GM23338 (cell line): ENCODE results near the gene UXS1. TPM values are rescaled to one million over a fixed set of nuclear protein-coding genes. Genes with fewer than 3 reads are reported as not detected.

ENCODE experiments used
- CREB1 ChIP-seq: fragments of 250-450 bp; sonication (Bioruptor Pico); IDR thresholded peaks from 2 replicates; pipeline ENCODE4 v1.5.0; 2020; ENCODE audit warnings: low read depth, mild to moderate bottlenecking, moderate library complexity
- ETS1 ChIP-seq: IDR thresholded peaks from 2 replicates; pipeline ENCODE4 v1.6.1; 2016; ENCODE audit warnings: antibody characterized with exemption
- EZH2 ChIP-seq: fragments of 200-600 bp; sonication (generic); IDR thresholded peaks from one replicate; pipeline ENCODE4 v1.8.0; 2017; ENCODE audit warnings: antibody characterized with exemption, mild to moderate bottlenecking, low read depth; ENCODE audit not compliant: unreplicated experiment
- EZH2phosphoT487 ChIP-seq: fragments of 200-600 bp; sonication (generic); IDR thresholded peaks from one replicate; pipeline ENCODE4 v1.8.1; 2018; ENCODE audit warnings: antibody characterized with exemption; ENCODE audit not compliant: unreplicated experiment
- JUNB ChIP-seq: IDR thresholded peaks from one replicate; pipeline ENCODE4 v1.6.1; 2016; ENCODE audit warnings: antibody characterized with exemption; ENCODE audit not compliant: unreplicated experiment
- NANOG ChIP-seq: IDR thresholded peaks from 2 replicates; pipeline ENCODE4 v1.6.1; 2016; ENCODE audit warnings: antibody characterized with exemption, borderline replicate concordance
- POLR2AphosphoS5 ChIP-seq: IDR thresholded peaks from 2 replicates; pipeline ENCODE4 v1.6.1; 2016; ENCODE audit warnings: antibody characterized with exemption, low read depth
- REST ChIP-seq: IDR thresholded peaks from one replicate; pipeline ENCODE4 v1.6.1; 2018; ENCODE audit warnings: antibody characterized with exemption; ENCODE audit not compliant: unreplicated experiment
- ZNF114 ChIP-seq: fragments of 250-450 bp; sonication (Bioruptor Pico); IDR thresholded peaks from 2 replicates; pipeline ENCODE4 v1.5.0; 2020; ENCODE audit warnings: mild to moderate bottlenecking, moderate library complexity
- polyA plus RNA-seq: library from polyadenylated mRNA; unstranded; fragments of >200 nt; fragmentation: Nextera tagmentation; extraction: Ambion mirVana; gene quantifications from 2 replicates; pipeline ENCODE4 v1.2.1, GENCODE V29; 2016
- total RNA-seq: library from RNA; depleted of rRNA; stranded (reverse); fragments of >200 nt; shearing (Covaris generic); gene quantifications from 2 replicates; pipeline ENCODE4 v1.2.3, GENCODE V29; 2014
- TF ChIP-seq, protein P1 (sequence below): fragments of 250-450 bp; sonication (Bioruptor Pico); IDR thresholded peaks from 2 replicates; pipeline ENCODE4 v1.5.0; 2020; ENCODE audit warnings: mild to moderate bottlenecking, moderate library complexity
- TF ChIP-seq, protein P2 (sequence below), 2 experiments: fragments of 200-600 bp in 1 of 2; sonication (generic) in 1 of 2; conservative IDR thresholded peaks; 2 replicates each; pipeline versions ENCODE4 v1.5.1 to v1.6.1; 2016 to 2017; ENCODE audit warnings: antibody characterized with exemption in 2 of 2, low read depth in 2 of 2, mild to moderate bottlenecking in 2 of 2, moderate library complexity in 1 of 2

Gene UXS1
- total and polyA plus RNA-seq, 2 experiments from 2014 or later, result 48.7 to 131 TPM

GRCh38 chr2:106065983-106066820 is 127.9 kb downstream of the UXS1 start (continued):
- TF ChIP-seq, protein P1, sequence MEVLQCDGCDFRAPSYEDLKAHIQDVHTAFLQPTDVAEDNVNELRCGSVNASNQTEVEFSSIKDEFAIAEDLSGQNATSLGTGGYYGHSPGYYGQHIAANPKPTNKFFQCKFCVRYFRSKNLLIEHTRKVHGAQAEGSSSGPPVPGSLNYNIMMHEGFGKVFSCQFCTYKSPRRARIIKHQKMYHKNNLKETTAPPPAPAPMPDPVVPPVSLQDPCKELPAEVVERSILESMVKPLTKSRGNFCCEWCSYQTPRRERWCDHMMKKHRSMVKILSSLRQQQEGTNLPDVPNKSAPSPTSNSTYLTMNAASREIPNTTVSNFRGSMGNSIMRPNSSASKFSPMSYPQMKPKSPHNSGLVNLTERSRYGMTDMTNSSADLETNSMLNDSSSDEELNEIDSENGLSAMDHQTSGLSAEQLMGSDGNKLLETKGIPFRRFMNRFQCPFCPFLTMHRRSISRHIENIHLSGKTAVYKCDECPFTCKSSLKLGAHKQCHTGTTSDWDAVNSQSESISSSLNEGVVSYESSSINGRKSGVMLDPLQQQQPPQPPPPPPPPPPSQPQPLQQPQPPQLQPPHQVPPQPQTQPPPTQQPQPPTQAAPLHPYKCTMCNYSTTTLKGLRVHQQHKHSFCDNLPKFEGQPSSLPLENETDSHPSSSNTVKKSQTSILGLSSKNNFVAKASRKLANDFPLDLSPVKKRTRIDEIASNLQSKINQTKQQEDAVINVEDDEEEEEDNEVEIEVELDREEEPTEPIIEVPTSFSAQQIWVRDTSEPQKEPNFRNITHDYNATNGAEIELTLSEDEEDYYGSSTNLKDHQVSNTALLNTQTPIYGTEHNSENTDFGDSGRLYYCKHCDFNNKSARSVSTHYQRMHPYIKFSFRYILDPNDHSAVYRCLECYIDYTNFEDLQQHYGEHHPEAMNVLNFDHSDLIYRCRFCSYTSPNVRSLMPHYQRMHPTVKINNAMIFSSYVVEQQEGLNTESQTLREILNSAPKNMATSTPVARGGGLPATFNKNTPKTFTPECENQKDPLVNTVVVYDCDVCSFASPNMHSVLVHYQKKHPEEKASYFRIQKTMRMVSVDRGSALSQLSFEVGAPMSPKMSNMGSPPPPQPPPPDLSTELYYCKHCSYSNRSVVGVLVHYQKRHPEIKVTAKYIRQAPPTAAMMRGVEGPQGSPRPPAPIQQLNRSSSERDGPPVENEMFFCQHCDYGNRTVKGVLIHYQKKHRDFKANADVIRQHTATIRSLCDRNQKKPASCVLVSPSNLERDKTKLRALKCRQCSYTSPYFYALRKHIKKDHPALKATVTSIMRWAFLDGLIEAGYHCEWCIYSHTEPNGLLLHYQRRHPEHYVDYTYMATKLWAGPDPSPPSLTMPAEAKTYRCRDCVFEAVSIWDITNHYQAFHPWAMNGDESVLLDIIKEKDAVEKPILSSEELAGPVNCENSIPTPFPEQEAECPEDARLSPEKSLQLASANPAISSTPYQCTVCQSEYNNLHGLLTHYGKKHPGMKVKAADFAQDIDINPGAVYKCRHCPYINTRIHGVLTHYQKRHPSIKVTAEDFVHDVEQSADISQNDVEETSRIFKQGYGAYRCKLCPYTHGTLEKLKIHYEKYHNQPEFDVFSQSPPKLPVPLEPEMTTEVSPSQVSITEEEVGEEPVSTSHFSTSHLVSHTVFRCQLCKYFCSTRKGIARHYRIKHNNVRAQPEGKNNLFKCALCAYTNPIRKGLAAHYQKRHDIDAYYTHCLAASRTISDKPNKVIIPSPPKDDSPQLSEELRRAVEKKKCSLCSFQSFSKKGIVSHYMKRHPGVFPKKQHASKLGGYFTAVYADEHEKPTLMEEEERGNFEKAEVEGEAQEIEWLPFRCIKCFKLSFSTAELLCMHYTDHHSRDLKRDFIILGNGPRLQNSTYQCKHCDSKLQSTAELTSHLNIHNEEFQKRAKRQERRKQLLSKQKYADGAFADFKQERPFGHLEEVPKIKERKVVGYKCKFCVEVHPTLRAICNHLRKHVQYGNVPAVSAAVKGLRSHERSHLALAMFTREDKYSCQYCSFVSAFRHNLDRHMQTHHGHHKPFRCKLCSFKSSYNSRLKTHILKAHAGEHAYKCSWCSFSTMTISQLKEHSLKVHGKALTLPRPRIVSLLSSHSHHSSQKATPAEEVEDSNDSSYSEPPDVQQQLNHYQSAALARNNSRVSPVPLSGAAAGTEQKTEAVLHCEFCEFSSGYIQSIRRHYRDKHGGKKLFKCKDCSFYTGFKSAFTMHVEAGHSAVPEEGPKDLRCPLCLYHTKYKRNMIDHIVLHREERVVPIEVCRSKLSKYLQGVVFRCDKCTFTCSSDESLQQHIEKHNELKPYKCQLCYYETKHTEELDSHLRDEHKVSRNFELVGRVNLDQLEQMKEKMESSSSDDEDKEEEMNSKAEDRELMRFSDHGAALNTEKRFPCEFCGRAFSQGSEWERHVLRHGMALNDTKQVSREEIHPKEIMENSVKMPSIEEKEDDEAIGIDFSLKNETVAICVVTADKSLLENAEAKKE (CRISPR knock-in tag), result no peak
- TF ChIP-seq EZH2 (no peak), REST (no peak), EZH2phosphoT487 (no peak), NANOG (no peak), ZNF114 (CRISPR knock-in tag) (no peak), ETS1 (no peak), CREB1 (CRISPR knock-in tag) (no peak), JUNB (no peak), POLR2AphosphoS5 (no peak)
- TF ChIP-seq, protein P2, sequence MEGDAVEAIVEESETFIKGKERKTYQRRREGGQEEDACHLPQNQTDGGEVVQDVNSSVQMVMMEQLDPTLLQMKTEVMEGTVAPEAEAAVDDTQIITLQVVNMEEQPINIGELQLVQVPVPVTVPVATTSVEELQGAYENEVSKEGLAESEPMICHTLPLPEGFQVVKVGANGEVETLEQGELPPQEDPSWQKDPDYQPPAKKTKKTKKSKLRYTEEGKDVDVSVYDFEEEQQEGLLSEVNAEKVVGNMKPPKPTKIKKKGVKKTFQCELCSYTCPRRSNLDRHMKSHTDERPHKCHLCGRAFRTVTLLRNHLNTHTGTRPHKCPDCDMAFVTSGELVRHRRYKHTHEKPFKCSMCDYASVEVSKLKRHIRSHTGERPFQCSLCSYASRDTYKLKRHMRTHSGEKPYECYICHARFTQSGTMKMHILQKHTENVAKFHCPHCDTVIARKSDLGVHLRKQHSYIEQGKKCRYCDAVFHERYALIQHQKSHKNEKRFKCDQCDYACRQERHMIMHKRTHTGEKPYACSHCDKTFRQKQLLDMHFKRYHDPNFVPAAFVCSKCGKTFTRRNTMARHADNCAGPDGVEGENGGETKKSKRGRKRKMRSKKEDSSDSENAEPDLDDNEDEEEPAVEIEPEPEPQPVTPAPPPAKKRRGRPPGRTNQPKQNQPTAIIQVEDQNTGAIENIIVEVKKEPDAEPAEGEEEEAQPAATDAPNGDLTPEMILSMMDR (conservative IDR thresholded peaks at IDR 0.05; ENCODE audit: low read depth in 2 of 2), result no peak
